H1 (cell line): ENCODE measurements around the gene SEMA4D. TPM values are rescaled to one million over a fixed set of nuclear protein-coding genes. Genes with fewer than 3 reads are reported as not detected.

ENCODE experiments used
- CTCF ChIA-PET: fragments of 300-600 bp; sonication (Branson Sonifier 250); formaldehyde crosslinking; loops from one replicate; lab custom pipeline; 2021; ENCODE audit not compliant: partially characterized antibody; lab: Charles Lee
- POLR2A ChIA-PET: fragments of 300-600 bp; sonication (Branson Sonifier 250); formaldehyde crosslinking; loops from one replicate; lab custom pipeline; 2021; ENCODE audit warnings: inconsistent platforms; ENCODE audit not compliant: partially characterized antibody; lab: Charles Lee
- DNase-seq, 2 experiments: peaks; one replicate each; pipeline versions ENCODE4 v3.0.0 to v3.0.0-alpha.2; 2010 to 2022; ENCODE audit warnings: low spot score in 2 of 2, low read depth in 1 of 2, mixed read lengths in 1 of 2
- FAIRE-seq: peaks from 2 replicates; lab custom pipeline; 2011; peaks lifted over from hg19 to GRCh38; lab: Jason Lieb, UNC
- H2AFZ ChIP-seq: 2 replicates; pipeline ENCODE4 v1.8.1; 2012; ENCODE audit warnings: low read length, inconsistent platforms
- H2AK5ac ChIP-seq: 2 replicates; pipeline ENCODE4 v1.6.1; 2013; ENCODE audit warnings: low read depth, low read length
- H2BK120ac ChIP-seq: replicated peaks from 2 replicates; pipeline ENCODE3; 2013; ENCODE audit warnings: low read depth, low read length, inconsistent platforms
- H2BK12ac ChIP-seq: 2 replicates; pipeline ENCODE4 v1.6.1; 2013; ENCODE audit warnings: low read depth, low read length
- H2BK15ac ChIP-seq: 2 replicates; pipeline ENCODE4 v1.6.1; 2013; ENCODE audit warnings: low read length
- H2BK20ac ChIP-seq: 2 replicates; pipeline ENCODE4 v1.6.1; 2013; ENCODE audit warnings: low read length
- H2BK5ac ChIP-seq: 2 replicates; pipeline ENCODE4 v1.6.1; 2013; ENCODE audit warnings: low read depth, low read length
- H3K14ac ChIP-seq: 2 replicates; pipeline ENCODE4 v1.6.1; 2013; ENCODE audit warnings: inconsistent platforms; ENCODE audit not compliant: insufficient read length
- H3K18ac ChIP-seq: 2 replicates; pipeline ENCODE4 v1.6.1; 2013; ENCODE audit warnings: low read length; ENCODE audit errors: extremely low read depth
- H3K23ac ChIP-seq: 2 replicates; pipeline ENCODE4 v1.6.1; 2013; ENCODE audit warnings: inconsistent platforms; ENCODE audit not compliant: insufficient read length
- H3K23me2 ChIP-seq: 2 replicates; pipeline ENCODE4 v1.6.1; 2013; ENCODE audit warnings: low read depth, low read length
- H3K27ac ChIP-seq: 2 replicates; pipeline ENCODE4 v1.6.1; 2011; ENCODE audit warnings: low read depth, low read length, inconsistent platforms
- H3K27me3 ChIP-seq, 4 experiments: replicated peaks in 1 of 4; 1 replicate in 1 of 4; 2 replicates in 3 of 4; pipeline versions ENCODE4 v1.6.1 to v1.8.1; 2011 to 2013; ENCODE audit warnings: low read length in 3 of 4, mild to moderate bottlenecking in 3 of 4, inconsistent platforms in 2 of 4, mixed read lengths in 2 of 4, moderate library complexity in 1 of 4; ENCODE audit not compliant: control insufficient read depth in 3 of 4, insufficient read depth in 3 of 4; ENCODE audit errors: extremely low read depth in 1 of 4
- H3K36me3 ChIP-seq, 4 experiments: 2 replicates each; pipeline versions ENCODE4 v1.6.1 to v1.8.1; 2011 to 2013; ENCODE audit warnings: mild to moderate bottlenecking in 4 of 4, low read length in 3 of 4, moderate library complexity in 2 of 4, control low read depth in 1 of 4, inconsistent platforms in 1 of 4; ENCODE audit not compliant: insufficient read depth in 4 of 4, control insufficient read depth in 2 of 4
- H3K4ac ChIP-seq: replicated peaks from 2 replicates; pipeline ENCODE3; 2013; ENCODE audit warnings: low read length, low read depth, mixed read lengths, inconsistent platforms; ENCODE audit not compliant: insufficient read length
- H3K4me1 ChIP-seq, 4 experiments: replicated peaks in 1 of 4; 1 replicate in 1 of 4; 2 replicates in 3 of 4; pipeline versions ENCODE4 v1.6.1 to v1.8.1; 2011 to 2013; ENCODE audit warnings: low read length in 3 of 4, inconsistent platforms in 2 of 4, mixed read lengths in 1 of 4; ENCODE audit not compliant: insufficient read depth in 4 of 4, control insufficient read depth in 3 of 4
- H3K4me2 ChIP-seq, 2 experiments: 2 replicates each; pipeline versions ENCODE4 v1.6.1 to v1.8.1; 2011 to 2013; ENCODE audit warnings: low read depth in 2 of 2, low read length in 2 of 2, control low read depth in 1 of 2, inconsistent platforms in 1 of 2, mild to moderate bottlenecking in 1 of 2; ENCODE audit not compliant: insufficient read depth in 1 of 2
- H3K4me3 ChIP-seq, 4 experiments: fragments of 200-600, 300-600 bp in 1 of 4; sonication (generic), shearing (Covaris generic), sonication (Bioruptor Twin) in 1 of 4; 2 replicates each; pipeline versions ENCODE4 v1.5.1 to v1.8.1; 2011 to 2016; ENCODE audit warnings: low read length in 4 of 4, low read depth in 3 of 4, control low read depth in 2 of 4, inconsistent platforms in 2 of 4, mild to moderate bottlenecking in 2 of 4, mixed read lengths in 1 of 4, moderate library complexity in 1 of 4; ENCODE audit not compliant: insufficient read depth in 2 of 4; ENCODE audit errors: extremely low read depth in 1 of 4
- H3K56ac ChIP-seq: replicated peaks from 2 replicates; pipeline ENCODE3; 2013; ENCODE audit warnings: low read depth, mild to moderate bottlenecking, mixed read lengths, low read length, inconsistent platforms; ENCODE audit not compliant: insufficient read length
- H3K79me1 ChIP-seq: 2 replicates; pipeline ENCODE4 v1.6.1; 2013; ENCODE audit warnings: low read depth, low read length, control low read depth
- H3K79me2 ChIP-seq, 2 experiments: 2 replicates each; pipeline versions ENCODE4 v1.6.1 to v1.8.1; 2012 to 2013; ENCODE audit warnings: low read length in 2 of 2, mild to moderate bottlenecking in 2 of 2, inconsistent platforms in 1 of 2; ENCODE audit not compliant: insufficient read depth in 2 of 2, control insufficient read depth in 1 of 2
- H3K9ac ChIP-seq, 4 experiments: replicated peaks in 1 of 4; 1 replicate in 1 of 4; 2 replicates in 3 of 4; pipeline versions ENCODE4 v1.6.1 to v1.8.1; 2011 to 2013; ENCODE audit warnings: low read depth in 3 of 4, low read length in 3 of 4, control low read depth in 2 of 4, mild to moderate bottlenecking in 2 of 4, moderate library complexity in 2 of 4, inconsistent platforms in 1 of 4; ENCODE audit errors: extremely low read depth in 1 of 4
- H3K9me3 ChIP-seq, 2 experiments: 2 replicates each; pipeline versions ENCODE4 v1.6.1 to v1.8.1; 2012 to 2013; ENCODE audit warnings: mild to moderate bottlenecking in 2 of 2, moderate library complexity in 2 of 2, control low read depth in 1 of 2, inconsistent platforms in 1 of 2, low read depth in 1 of 2, low read length in 1 of 2, mixed read lengths in 1 of 2; ENCODE audit not compliant: insufficient read depth in 2 of 2
- H4K20me1 ChIP-seq, 2 experiments: replicated peaks in 1 of 2; 2 replicates each; pipeline versions ENCODE3 to v1.8.1; 2011 to 2013; ENCODE audit warnings: inconsistent platforms in 2 of 2, low read length in 2 of 2, mild to moderate bottlenecking in 1 of 2; ENCODE audit not compliant: insufficient read depth in 2 of 2, control insufficient read depth in 1 of 2
- H4K5ac ChIP-seq: 2 replicates; pipeline ENCODE4 v1.6.1; 2013; ENCODE audit warnings: low read length, low read depth, mixed read lengths, inconsistent platforms; ENCODE audit not compliant: insufficient read length
- H4K8ac ChIP-seq: 2 replicates; pipeline ENCODE4 v1.8.0; 2013; ENCODE audit warnings: mild to moderate bottlenecking, moderate library complexity, low read length, inconsistent platforms; ENCODE audit not compliant: insufficient read depth; ENCODE audit errors: extremely low read depth
- H4K91ac ChIP-seq: replicated peaks from 2 replicates; pipeline ENCODE3; 2013; ENCODE audit warnings: low read length, mixed read lengths, inconsistent platforms; ENCODE audit not compliant: insufficient read length
- CTBP2 ChIP-seq: IDR thresholded peaks from 2 replicates; pipeline ENCODE4 v1.7.0; 2011; ENCODE audit warnings: borderline replicate concordance, mild to moderate bottlenecking, moderate library complexity, mixed read lengths, low read length; ENCODE audit not compliant: insufficient read depth, insufficient read length
- EZH2 ChIP-seq: fragments of 200-600 bp; sonication (generic); IDR thresholded peaks from 2 replicates; pipeline ENCODE4 v1.7.1; 2012; ENCODE audit warnings: low read depth, mild to moderate bottlenecking, moderate library complexity, low read length, inconsistent platforms; ENCODE audit not compliant: severe bottlenecking
- WGBS, 2 experiments: shearing (Covaris generic) in 1 of 2; methylation state at CpG; one replicate each; pipeline versions ENCODE4 v1.1.6 to v1.1.7; 2013 to 2015; ENCODE audit warnings: low lambda C conversion rate in 2 of 2, mixed read lengths in 2 of 2, inconsistent platforms in 1 of 2, low coverage in 1 of 2, missing lambda C conversion rate in 1 of 2; ENCODE audit not compliant: insufficient replicate concordance in 2 of 2, insufficient coverage in 1 of 2, insufficient read length in 1 of 2; ENCODE audit errors: extremely low coverage in 1 of 2, missing lambda C conversion rate in 1 of 2; 5-methylcytosine and 5-hydroxymethylcytosine counted together
- polyA plus RNA-seq, 7 experiments: library from polyadenylated mRNA; depleted of rRNA in 3 of 7; stranded (reverse) in 5 of 7; unstranded in 2 of 7; fragments of >200 nt in 5 of 7; fragments of 200-250 nt in 2 of 7; gene quantifications; 1 replicate in 5 of 7; 2 replicates in 1 of 7; 4 replicates in 1 of 7; pipeline versions ENCODE4 v1.2.1 to v1.2.3, GENCODE V29; 2011 to 2013; ENCODE audit warnings: missing spikeins in 2 of 7, mixed read lengths in 2 of 7
- total RNA-seq: library from RNA; stranded (reverse); fragmentation: NEBNext Ultra II Directional; extraction: Animal tissue kit (Norgen Biotek cat#: 25700); gene quantifications from 2 replicates; pipeline ENCODE4 v1.2.1, GENCODE V29; 2021

SEMA4D gene
- total and polyA plus RNA-seq, 2 of the 8 experiments (the other 6 are each of a cell fraction or from before 2014, with no cell fraction given): 21.0 to 70.4 TPM

- Histone ChIP-seq H2BK120ac (no peak overlapping the region), H3K23ac (no peak overlapping the region), H2AK5ac (no peak overlapping the region), H3K23me2 (no peaks in the 10 kb centered on the region), H4K5ac (no peak overlapping the region), H3K56ac (no peak overlapping the region), H3K14ac (no peak overlapping the region), H3K4me3 (no peak overlapping the region), H3K4me1 (no peaks in the 10 kb centered on the region), H4K8ac (no peak overlapping the region), H3K9me3 (no peaks in the 10 kb centered on the region), H3K27ac (no peak overlapping the region), H3K27me3 (no peaks in the 10 kb centered on the region), H3K36me3 (peaks cover 18 to 79% (median 51%) of the 10 kb centered on the region in 4 experiments; a peak in 7 of 8 replicates), H3K9ac (no peak overlapping the region), H2BK12ac (no peak overlapping the region), H2BK15ac (no peak overlapping the region), H3K18ac (no peak overlapping the region), H2BK20ac (no peak overlapping the region), H2BK5ac (no peak overlapping the region), H3K79me1 (peaks cover 2% of the 10 kb centered on the region; the same call in 1 of the 2 replicates), H3K4ac (no peak overlapping the region), H4K20me1 (peaks cover 3 to 4% of the 10 kb centered on the region in 2 experiments), H3K4me2 (no peak overlapping the region), H2AFZ (no peak overlapping the region), H3K79me2 (no peaks in the 10 kb centered on the region), H4K91ac (no peak overlapping the region)
- ChIA-PET CTCF (interaction anchor here (0.7 kb wide), 1 partner anchor 1624 kb away, joined by 3 read pairs; no protein-coding TSS in a partner anchor), POLR2A (interaction anchor here (0.6 to 2.0 kb wide), 6 partner anchors 10 to 24 kb away, joined by 3 to 5 read pairs (median 3); partner anchors contain the start of gene SECISBP2)
- TF ChIP-seq CTBP2 (no peak), EZH2 (no peak)
- 89% methylated on average over 1 of the region's 1 CpG; no CpG with 5 or more reads in 1 of the 2 experiments for WGBS, 2 experiments
- DNase-seq: no peak
- no peak for FAIRE-seq
Measured at GRCh38 chr9:89342948-89343347, 155.0 kb downstream of the SEMA4D start.
